Upper lobe of left lung (tissue), 4 donors: ENCODE data around the gene SEMA3G.

ENCODE experiments used
- EP300 ChIP-seq, 4 donors: sonication (generic); formaldehyde crosslinking; IDR thresholded peaks; one replicate each; pipeline ENCODE4 v1.5.1; 2017; ENCODE audit warnings: antibody characterized with exemption in 4 of 4, control low read depth in 2 of 4
- POLR2A ChIP-seq, 4 donors: fragments of 450-650 bp; IDR thresholded peaks; one replicate each; pipeline ENCODE4 v1.5.1; 2016 to 2017; ENCODE audit warnings: antibody characterized with exemption in 4 of 4, mild to moderate bottlenecking in 2 of 4
- POLR2AphosphoS5 ChIP-seq, 2 donors: sonication (generic); formaldehyde crosslinking; IDR thresholded peaks; one replicate each; pipeline ENCODE4 v1.5.1; 2017; ENCODE audit warnings: antibody characterized with exemption in 2 of 2
- TF ChIP-seq, protein P1 (sequence below), 6 experiments: fragments of 450-650 bp in 4 of 6; fragments of 200-600 bp in 2 of 6; sonication (generic) in 2 of 6; IDR thresholded peaks; one replicate each; pipeline ENCODE4 v1.5.1; 2016 to 2019; ENCODE audit warnings: antibody characterized with exemption in 6 of 6

GRCh38 chr3:52492059-52492458 is 47.2 kb upstream of the SEMA3G start:
- TF ChIP-seq, protein P1, sequence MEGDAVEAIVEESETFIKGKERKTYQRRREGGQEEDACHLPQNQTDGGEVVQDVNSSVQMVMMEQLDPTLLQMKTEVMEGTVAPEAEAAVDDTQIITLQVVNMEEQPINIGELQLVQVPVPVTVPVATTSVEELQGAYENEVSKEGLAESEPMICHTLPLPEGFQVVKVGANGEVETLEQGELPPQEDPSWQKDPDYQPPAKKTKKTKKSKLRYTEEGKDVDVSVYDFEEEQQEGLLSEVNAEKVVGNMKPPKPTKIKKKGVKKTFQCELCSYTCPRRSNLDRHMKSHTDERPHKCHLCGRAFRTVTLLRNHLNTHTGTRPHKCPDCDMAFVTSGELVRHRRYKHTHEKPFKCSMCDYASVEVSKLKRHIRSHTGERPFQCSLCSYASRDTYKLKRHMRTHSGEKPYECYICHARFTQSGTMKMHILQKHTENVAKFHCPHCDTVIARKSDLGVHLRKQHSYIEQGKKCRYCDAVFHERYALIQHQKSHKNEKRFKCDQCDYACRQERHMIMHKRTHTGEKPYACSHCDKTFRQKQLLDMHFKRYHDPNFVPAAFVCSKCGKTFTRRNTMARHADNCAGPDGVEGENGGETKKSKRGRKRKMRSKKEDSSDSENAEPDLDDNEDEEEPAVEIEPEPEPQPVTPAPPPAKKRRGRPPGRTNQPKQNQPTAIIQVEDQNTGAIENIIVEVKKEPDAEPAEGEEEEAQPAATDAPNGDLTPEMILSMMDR (IDR thresholded peaks at IDR 0.05), result no peak
- no peak for TF ChIP-seq POLR2A (IDR thresholded peaks at IDR 0.05)
- no peak for TF ChIP-seq POLR2AphosphoS5 (IDR thresholded peaks at IDR 0.05)
- TF ChIP-seq EP300 (IDR thresholded peaks at IDR 0.05), result no peak
